Lower leg skin (tissue), 4 donors: ENCODE results near the gene MAJIN. TPM values are rescaled to one million over a fixed set of nuclear protein-coding genes. Genes with fewer than 3 reads are reported as not detected.

Experiments used
- DNase-seq, 2 donors: peaks; one replicate each; pipeline ENCODE4 v3.0.0-alpha.2; 2019; ENCODE audit warnings: low spot score in 2 of 2
- H3K4me3 ChIP-seq: fragments of 200-600 bp; sonication (generic); 2 replicates; pipeline ENCODE4 v1.5.1; 2017; ENCODE audit warnings: mild to moderate bottlenecking, low read depth; ENCODE audit not compliant: poor library complexity, severe bottlenecking
- POLR2A ChIP-seq, 2 donors: fragments of 450-650 bp; IDR thresholded peaks; one replicate each; pipeline ENCODE4 v1.6.1; 2016 to 2017; ENCODE audit warnings: antibody characterized with exemption in 2 of 2, mild to moderate bottlenecking in 1 of 2, moderate library complexity in 1 of 2
- WGBS, 2 donors: methylation state at CpG; one replicate each; pipeline ENCODE4 v1.1.5; 2018; 5-methylcytosine and 5-hydroxymethylcytosine counted together
- intact Hi-C: fragments of 100-400 bp; cut with DNase I; formaldehyde crosslinking; loops from one replicate; pipeline ENCODE4 v1.15.0; 2023; ENCODE audit warnings: low total_unique reads
- microRNA counts, 2 donors: library from miRNA; unstranded; fragments of <30 nt; microRNA quantifications; one replicate each; lab custom pipeline; 2016
- microRNA-seq, 2 donors: library from miRNA; unstranded; fragments of <30 nt; microRNA quantifications; one replicate each; pipeline ENCODE4, GENCODE V29; 2016; ENCODE audit warnings: borderline replicate concordance in 2 of 2, borderline number of aligned reads in 1 of 2
- total RNA-seq, 4 donors: library from RNA; depleted of rRNA; stranded (reverse); fragments of >200 nt; gene quantifications; one replicate each; pipeline ENCODE4 v1.1.0, GENCODE V29; 2016
- TF ChIP-seq, protein P1 (sequence below), 3 donors: fragments of 450-650 bp; IDR thresholded peaks; one replicate each; pipeline ENCODE4 v1.5.1; 2016; ENCODE audit warnings: antibody characterized with exemption in 3 of 3, mild to moderate bottlenecking in 3 of 3, moderate library complexity in 2 of 3

MAJIN gene
- total RNA-seq, 4 donors from 2014 or later, result not detected

DNA sequence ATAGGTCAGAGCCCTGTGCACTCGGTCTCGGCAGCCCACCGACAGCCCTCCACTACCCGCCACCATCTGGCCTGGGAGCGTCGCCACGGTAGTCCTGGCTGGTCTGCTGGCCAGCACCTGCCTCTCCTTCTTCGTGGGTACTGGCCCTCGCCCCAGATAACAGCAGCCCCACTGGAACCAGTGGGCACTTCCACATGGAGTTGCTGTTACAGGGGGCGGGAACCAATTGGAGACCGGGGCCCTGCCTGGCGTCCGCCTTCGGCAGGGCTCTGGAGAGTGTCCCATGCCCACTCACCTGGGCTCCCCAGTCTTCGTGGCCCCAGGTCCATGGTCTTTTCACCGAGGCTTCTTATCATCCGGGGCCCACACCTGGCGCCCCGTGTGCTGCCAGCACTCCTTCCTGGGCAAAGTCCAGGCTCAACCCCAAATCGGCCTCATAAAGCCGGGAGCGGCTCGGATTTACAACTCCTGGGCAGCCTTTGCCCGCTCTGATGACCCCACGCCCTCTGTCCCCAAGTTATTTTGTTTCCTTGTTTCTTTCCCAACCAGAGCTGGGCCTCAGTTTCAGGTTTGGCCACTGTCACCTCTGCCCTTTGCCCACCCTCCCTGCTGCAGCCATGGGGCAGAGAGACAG, 80.6 kb downstream of the MAJIN start:
- H3K4me3 ChIP-seq, result no peak overlapping the region
- WGBS, 2 donors, result 83 to 91% methylated on average over 18 to 25 of the region's 25 CpGs
- no peak for DNase-seq
- intact Hi-C loops, result loop anchor here (5.0 kb wide), 1 partner anchor 44 kb away; no protein-coding TSS in a partner anchor
- TF ChIP-seq, protein P1, sequence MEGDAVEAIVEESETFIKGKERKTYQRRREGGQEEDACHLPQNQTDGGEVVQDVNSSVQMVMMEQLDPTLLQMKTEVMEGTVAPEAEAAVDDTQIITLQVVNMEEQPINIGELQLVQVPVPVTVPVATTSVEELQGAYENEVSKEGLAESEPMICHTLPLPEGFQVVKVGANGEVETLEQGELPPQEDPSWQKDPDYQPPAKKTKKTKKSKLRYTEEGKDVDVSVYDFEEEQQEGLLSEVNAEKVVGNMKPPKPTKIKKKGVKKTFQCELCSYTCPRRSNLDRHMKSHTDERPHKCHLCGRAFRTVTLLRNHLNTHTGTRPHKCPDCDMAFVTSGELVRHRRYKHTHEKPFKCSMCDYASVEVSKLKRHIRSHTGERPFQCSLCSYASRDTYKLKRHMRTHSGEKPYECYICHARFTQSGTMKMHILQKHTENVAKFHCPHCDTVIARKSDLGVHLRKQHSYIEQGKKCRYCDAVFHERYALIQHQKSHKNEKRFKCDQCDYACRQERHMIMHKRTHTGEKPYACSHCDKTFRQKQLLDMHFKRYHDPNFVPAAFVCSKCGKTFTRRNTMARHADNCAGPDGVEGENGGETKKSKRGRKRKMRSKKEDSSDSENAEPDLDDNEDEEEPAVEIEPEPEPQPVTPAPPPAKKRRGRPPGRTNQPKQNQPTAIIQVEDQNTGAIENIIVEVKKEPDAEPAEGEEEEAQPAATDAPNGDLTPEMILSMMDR (IDR thresholded peaks at IDR 0.05), result no peak
- no peak for TF ChIP-seq POLR2A (IDR thresholded peaks at IDR 0.05)

DNA sequence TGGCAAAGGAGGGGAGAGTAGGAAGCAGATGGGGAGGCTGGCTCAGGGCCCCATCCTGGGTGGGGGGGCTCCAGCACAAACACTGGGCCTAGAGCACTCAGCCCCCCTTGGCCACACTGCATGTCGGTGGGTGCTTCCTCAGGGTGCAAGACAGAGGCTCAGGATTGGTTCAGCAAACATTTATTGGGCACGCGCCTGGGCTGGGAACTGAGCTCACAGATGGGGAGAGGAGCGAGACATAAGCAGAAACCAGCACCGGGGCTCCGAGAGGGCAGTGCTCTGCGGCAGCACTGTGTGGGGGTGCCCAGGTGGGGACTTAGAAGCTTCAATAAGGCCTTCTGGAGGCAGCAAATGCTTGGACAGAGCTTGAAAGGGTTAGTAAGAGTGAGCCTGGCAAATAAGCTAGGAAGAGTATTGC, 81.4 kb downstream of the MAJIN start:
- intact Hi-C loops, result loop anchor here (5.0 kb wide), 1 partner anchor 43 kb away; no protein-coding TSS in a partner anchor
- TF ChIP-seq, protein P1 (IDR thresholded peaks at IDR 0.05), result no peak
- TF ChIP-seq POLR2A (IDR thresholded peaks at IDR 0.05), result no peak
- DNase-seq, result no peak
- 90 to 98% methylated on average over 7 of the region's 7 CpGs for WGBS, 2 donors
- no peak overlapping the region for H3K4me3 ChIP-seq

DNA sequence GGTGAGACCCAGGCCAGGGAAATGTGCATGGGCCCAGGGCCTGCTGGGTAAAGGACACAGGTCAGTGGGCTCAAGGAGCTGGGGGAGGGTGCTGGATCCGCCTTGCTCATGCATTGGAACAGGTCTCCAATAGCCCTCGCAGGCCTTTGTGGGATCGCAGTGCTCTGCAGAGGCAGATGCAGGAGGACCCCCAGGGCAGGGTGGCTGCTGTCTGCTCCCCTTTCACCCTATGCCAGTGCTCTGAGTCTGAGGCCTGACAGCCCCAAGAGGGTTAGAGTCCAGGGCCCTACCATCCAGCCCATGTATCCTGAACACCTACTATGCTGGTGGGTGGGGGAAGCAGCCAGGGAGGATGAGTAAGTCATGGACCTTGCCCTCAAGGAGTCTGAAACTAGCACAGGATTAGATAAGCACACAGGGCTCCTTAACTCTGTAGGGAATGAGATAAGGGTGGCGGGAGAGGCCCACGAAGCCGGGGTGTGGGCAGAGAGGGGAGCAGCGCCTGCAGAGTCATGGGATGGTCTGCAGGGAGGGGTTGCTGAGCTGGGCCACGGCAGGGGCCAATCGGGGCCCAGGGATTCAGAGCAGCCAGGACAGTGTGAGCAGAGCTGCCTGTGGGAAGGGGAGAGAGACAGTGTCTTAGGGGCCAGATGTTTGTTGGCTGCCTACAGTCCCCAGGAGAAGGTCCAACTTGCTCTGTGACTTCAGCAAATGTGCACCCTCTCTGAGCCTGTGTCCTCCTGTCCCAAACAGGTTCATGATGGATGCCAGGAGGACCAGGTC, 83.0 kb downstream of the MAJIN start:
- 46 to 55% methylated on average over 9 of the region's 9 CpGs for WGBS, 2 donors
- no peak for DNase-seq
- TF ChIP-seq, protein P1 (IDR thresholded peaks at IDR 0.05), result no peak
- TF ChIP-seq POLR2A (IDR thresholded peaks at IDR 0.05), result no peak
- intact Hi-C loops, result no loop called here
- H3K4me3 ChIP-seq, result no peak overlapping the region

- TF ChIP-seq, protein P1 (IDR thresholded peaks at IDR 0.05), result no peak
- no peak for TF ChIP-seq POLR2A (IDR thresholded peaks at IDR 0.05)
- DNase-seq, result no peak
- intact Hi-C loops, result no loop called here
- WGBS, 2 donors, result 69 to 80% methylated on average over 8 of the region's 8 CpGs
- no peak overlapping the region for H3K4me3 ChIP-seq
Observed at GRCh38 chr11:64888406-64888728, 83.5 kb downstream of the MAJIN start.

MicroRNAs encoded within 50 kb of the gene (microRNA counts, 767-probe panel; counts per million panel counts)
- microRNA hsa-miR-192-5p (lab: Ali Mortazavi, UCI), result 0 to 358 counts per million in 2 donors

Small RNA genes within 50 kb of the gene (microRNA-seq; reads per million reads assigned to microRNA genes)
- 0 reads per million in 2 donors for gene MIR6749
- 0.57 to 0.68 reads per million in 2 donors for gene MIR6750
- gene MIR6879, result 0 to 0.68 reads per million in 2 donors

Other genes starting within 250 kb of the MAJIN start
- 1 to 10 TPM in 2 of 4 donors, under 1 TPM in 1, not detected in 1; 0.27 to 7.0 (median 1.1) TPM for gene NRXN2, start 248.9 kb downstream of the MAJIN start, total RNA-seq
- gene RASGRP2, start 228.0 kb downstream of the MAJIN start, total RNA-seq, result 1 to 10 TPM; 1.1 to 10.0 (median 5.0) TPM
- 1 to 10 TPM in 1 of 4 donors, under 1 TPM in 3; 0.11 to 2.0 (median 0.44) TPM for gene PYGM, start 212.1 kb downstream of the MAJIN start, total RNA-seq
- 100 to 1,000 TPM; 130 to 327 (median 178) TPM for gene SF1, start 193.6 kb downstream of the MAJIN start, total RNA-seq
- 10 to 100 TPM in 3 of 4 donors, 1 to 10 TPM in 1; 9.3 to 29.8 (median 19.5) TPM for gene MAP4K2, start 168.9 kb downstream of the MAJIN start, total RNA-seq
- gene MEN1, start 161.6 kb downstream of the MAJIN start, total RNA-seq, result 10 to 100 TPM; 20.5 to 42.7 (median 32.2) TPM
- gene CDC42BPG, start 127.5 kb downstream of the MAJIN start, total RNA-seq, result 10 to 100 TPM; 40.3 to 81.3 (median 50.1) TPM
- gene EHD1, start 93.5 kb downstream of the MAJIN start, total RNA-seq, result 10 to 100 TPM; 81.0 to 98.9 (median 90.5) TPM
- gene ATG2A, start 54.9 kb downstream of the MAJIN start, total RNA-seq, result 100 to 1,000 TPM in 1 of 4 donors, 10 to 100 TPM in 3; 73.8 to 118 (median 91.2) TPM
- gene PPP2R5B, start 47.4 kb downstream of the MAJIN start, total RNA-seq, result 10 to 100 TPM; 21.8 to 43.6 (median 34.0) TPM
- not detected for gene GPHA2, start 36.2 kb downstream of the MAJIN start, total RNA-seq
- under 1 TPM in 2 of 4 donors, not detected in 2; 0.15 to 0.62 TPM for gene BATF2, start 24.9 kb upstream of the MAJIN start, total RNA-seq
- gene ARL2, start 42.1 kb upstream of the MAJIN start, total RNA-seq, result 100 to 1,000 TPM; 101 to 260 (median 110) TPM
- gene SNX15, start 55.3 kb upstream of the MAJIN start, total RNA-seq, result 10 to 100 TPM; 16.9 to 48.0 (median 22.7) TPM
- gene SAC3D1, start 69.1 kb upstream of the MAJIN start, total RNA-seq, result 10 to 100 TPM; 11.6 to 15.1 (median 12.9) TPM
- 10 to 100 TPM in 2 of 4 donors, 1 to 10 TPM in 2; 1.5 to 11.9 (median 9.7) TPM for gene NAALADL1, start 86.4 kb upstream of the MAJIN start, total RNA-seq
- gene CDCA5, start 111.9 kb upstream of the MAJIN start, total RNA-seq, result 1 to 10 TPM; 1.0 to 2.4 (median 1.7) TPM
- 10 to 100 TPM; 45.8 to 72.3 (median 54.8) TPM for gene ZFPL1, start 112.1 kb upstream of the MAJIN start, total RNA-seq
- 100 to 1,000 TPM; 373 to 932 (median 648) TPM for gene VPS51, start 124.1 kb upstream of the MAJIN start, total RNA-seq
- 100 to 1,000 TPM; 118 to 374 (median 160) TPM for gene TM7SF2, start 139.8 kb upstream of the MAJIN start, total RNA-seq
- 10 to 100 TPM; 10.7 to 24.9 (median 17.7) TPM for gene ZNHIT2, start 145.6 kb upstream of the MAJIN start, total RNA-seq
- gene FAU, start 150.0 kb upstream of the MAJIN start, total RNA-seq, result 1,000 to 10,000 TPM in 2 of 4 donors, 100 to 1,000 TPM in 2; 574 to 1,562 (median 887) TPM
- gene MRPL49, start 150.2 kb upstream of the MAJIN start, total RNA-seq, result 100 to 1,000 TPM in 1 of 4 donors, 10 to 100 TPM in 3; 61.0 to 107 (median 82.4) TPM
- 10 to 100 TPM; 21.9 to 60.3 (median 47.8) TPM for gene SYVN1, start 162.4 kb upstream of the MAJIN start, total RNA-seq
- not detected for gene SPDYC, start 198.1 kb upstream of the MAJIN start, total RNA-seq
- 100 to 1,000 TPM; 284 to 464 (median 363) TPM for gene CAPN1, start 209.8 kb upstream of the MAJIN start, total RNA-seq